K562 (cell line): ENCODE data around the gene ADD2. TPM values are rescaled to one million over a fixed set of nuclear protein-coding genes. Genes with fewer than 3 reads are reported as not detected.

Source experiments
- ATAC-seq: fragments of 200-7000 bp; cut with Tn5 transposase; 3 replicates; pipeline ENCODE4 v1.9.1; 2020; ENCODE audit warnings: moderate library complexity
- BruUV-seq: library from RNA; stranded (reverse); fragments of 400-500 nt; replicated peaks from 2 replicates; lab custom pipeline; 2021; lab: Mats Ljungman, UMichigan
- CTCF ChIA-PET: fragments of 300-600 bp; formaldehyde crosslinking; extraction: SDS; loops from one replicate; lab custom pipeline; 2021; ENCODE audit warnings: low intra/inter-chr PET ratio; lab: Yijun Ruan, JAX
- POLR2A ChIA-PET: fragments of 300-600, 350-650 bp; sonication (Branson Sonifier 250); formaldehyde crosslinking; extraction: SDS; loops from one replicate; lab custom pipeline; 2021; ENCODE audit warnings: antibody characterized with exemption, inconsistent platforms; lab: Yijun Ruan, JAX
- DNase-seq, 4 experiments: peaks; one replicate each; pipeline versions ENCODE4 v3.0.0 to v3.0.0-alpha.2; 2011 to 2018; ENCODE audit warnings: low spot score in 3 of 4, mixed read lengths in 3 of 4; ENCODE audit errors: extremely low read depth in 1 of 4
- FAIRE-seq: peaks from 2 replicates; lab custom pipeline; 2011; peaks lifted over from hg19 to GRCh38; lab: Jason Lieb, UNC
- H2AFZ ChIP-seq: 2 replicates; pipeline ENCODE4 v1.6.0; 2011; ENCODE audit warnings: low read depth, low read length, control low read depth, inconsistent platforms
- H3K27ac ChIP-seq: fragments of 200-600 bp; 3 replicates; pipeline ENCODE4 v1.8.0; 2011; ENCODE audit warnings: low read depth, mild to moderate bottlenecking, control low read depth, inconsistent platforms, low read length, moderate library complexity, mixed read lengths; ENCODE audit errors: extremely low read depth
- H3K27me3 ChIP-seq, 2 experiments: fragments of 300-600 bp in 1 of 2; 2 replicates in 1 of 2; 3 replicates in 1 of 2; pipeline versions ENCODE4 v1.6.0 to v1.8.0; 2011; ENCODE audit warnings: inconsistent platforms in 2 of 2, low read length in 2 of 2, mild to moderate bottlenecking in 1 of 2, mixed read lengths in 1 of 2, moderate library complexity in 1 of 2; ENCODE audit not compliant: control insufficient read depth in 2 of 2, insufficient read depth in 2 of 2
- H3K36me3 ChIP-seq: fragments of 300-600 bp; 3 replicates; pipeline ENCODE4 v1.8.0; 2011; ENCODE audit warnings: mild to moderate bottlenecking, low read length, inconsistent platforms; ENCODE audit not compliant: control insufficient read depth, insufficient read depth
- H3K4me1 ChIP-seq, 2 experiments: fragments of 200-600 bp in 1 of 2; replicated peaks in 1 of 2; 2 replicates in 1 of 2; 3 replicates in 1 of 2; pipeline versions ENCODE4 v1.5.1 to v1.8.0; 2011; ENCODE audit warnings: inconsistent platforms in 2 of 2, low read length in 2 of 2, mild to moderate bottlenecking in 1 of 2, mixed read lengths in 1 of 2, moderate library complexity in 1 of 2; ENCODE audit not compliant: control insufficient read depth in 2 of 2, insufficient read depth in 2 of 2
- H3K4me2 ChIP-seq: 2 replicates; pipeline ENCODE4 v1.6.1; 2011; ENCODE audit warnings: low read length, control low read depth, inconsistent platforms, mixed read lengths; ENCODE audit not compliant: insufficient read depth
- H3K4me3 ChIP-seq: fragments of 200-600 bp; sonication (generic), shearing (Covaris generic); 2 replicates; pipeline ENCODE4 v1.5.1; 2016; ENCODE audit warnings: control low read depth, inconsistent platforms
- H3K79me2 ChIP-seq: fragments of 200-600 bp; 3 replicates; pipeline ENCODE4 v1.8.0; 2011; ENCODE audit warnings: low read length, inconsistent platforms; ENCODE audit not compliant: control insufficient read depth, insufficient read depth
- H3K9ac ChIP-seq, 2 experiments: 2 replicates each; pipeline versions ENCODE4 v1.6.0 to v1.6.1; 2011; ENCODE audit warnings: low read depth in 2 of 2, low read length in 2 of 2, control low read depth in 1 of 2, inconsistent platforms in 1 of 2, mild to moderate bottlenecking in 1 of 2, mixed read lengths in 1 of 2; ENCODE audit not compliant: insufficient read depth in 1 of 2
- H3K9me1 ChIP-seq: one replicate; pipeline ENCODE4 v1.6.0; 2011; ENCODE audit warnings: inconsistent platforms, mild to moderate bottlenecking, low read length, moderate library complexity; ENCODE audit not compliant: control insufficient read depth, insufficient read depth
- H3K9me3 ChIP-seq: replicated peaks from 2 replicates; pipeline ENCODE4 v1.5.1; 2011; ENCODE audit warnings: low read depth, low read length, inconsistent platforms; ENCODE audit not compliant: control insufficient read depth, insufficient read depth
- H4K20me1 ChIP-seq: replicated peaks from 2 replicates; pipeline ENCODE4 v1.6.1; 2011; ENCODE audit warnings: low read length, inconsistent platforms, mixed read lengths; ENCODE audit not compliant: control insufficient read depth, insufficient read depth
- C11orf30 ChIP-seq: fragments of 450-650 bp; IDR thresholded peaks from 2 replicates; pipeline ENCODE4 v1.6.1; 2016; ENCODE audit warnings: low read depth, mild to moderate bottlenecking
- STAT5A ChIP-seq: IDR thresholded peaks from 2 replicates; pipeline ENCODE4 v1.6.1; 2012; ENCODE audit warnings: low read length, inconsistent platforms, borderline replicate concordance
- TCF7 ChIP-seq: sonication (generic); IDR thresholded peaks from 2 replicates; pipeline ENCODE4 v1.6.1; 2016; ENCODE audit warnings: antibody characterized with exemption, borderline replicate concordance
- ZNF282 ChIP-seq: sonication (generic); formaldehyde crosslinking; IDR thresholded peaks from 2 replicates; pipeline ENCODE4 v1.8.1; 2023; ENCODE audit warnings: missing genetic modification reagents
- ZNF316 ChIP-seq: fragments of 450-650 bp; IDR thresholded peaks from 2 replicates; pipeline ENCODE4 v1.6.1; 2016
- WGBS: fragments of 100-300 bp; shearing (Covaris generic); methylation state at CpG from one replicate; pipeline ENCODE4 v1.1.6; 2016; ENCODE audit warnings: low coverage, mixed read lengths; ENCODE audit not compliant: insufficient coverage; ENCODE audit errors: missing lambda C conversion rate; 5-methylcytosine and 5-hydroxymethylcytosine counted together
- in situ Hi-C: fragments of 300-500 bp; cut with MboI; formaldehyde crosslinking; loops from 4 replicates; pipeline ENCODE4 v1.15.0; 2018; ENCODE audit warnings: inconsistent platforms, mixed read lengths
- intact Hi-C: fragments of 100-400 bp; cut with micrococcal nuclease; formaldehyde crosslinking; loops from 2 replicates; pipeline ENCODE4 v1.14.2; 2022
- polyA plus RNA-seq, 8 experiments: library from polyadenylated mRNA; depleted of rRNA in 4 of 8; stranded (reverse) in 5 of 8; unstranded in 3 of 8; fragments of >200 nt; fragmentation: Nextera tagmentation in 2 of 8; fragmentation: Illumina TruSeq in 1 of 8; extraction: Ambion mirVana in 2 of 8; extraction: Trizol in 1 of 8; gene quantifications; 2 replicates each; pipeline versions ENCODE4 v1.2.1 to v1.2.3, GENCODE V29; 2011 to 2014; ENCODE audit warnings: inconsistent platforms in 1 of 8, missing spikeins in 1 of 8
- total RNA-seq, 7 experiments: library from RNA; depleted of rRNA in 6 of 7; stranded (reverse); fragments of >200 nt in 6 of 7; fragmentation: Illumina TruSeq in 2 of 7; extraction: Trizol in 2 of 7; gene quantifications; 2 replicates each; pipeline versions ENCODE4 v1.2.1 to v1.2.3, GENCODE V29; 2011 to 2021; ENCODE audit warnings: low replicate concordance in 1 of 7
- TF ChIP-seq, protein P1 (sequence below), 2 experiments: fragments of 450-650 bp; conservative IDR thresholded peaks; 2 replicates each; pipeline ENCODE4 v1.6.1; 2017; ENCODE audit warnings: mild to moderate bottlenecking in 2 of 2, moderate library complexity in 2 of 2
- TF ChIP-seq, protein P2 (sequence below): sonication (generic); formaldehyde crosslinking; IDR thresholded peaks from 2 replicates; pipeline ENCODE4 v1.5.0; 2020; ENCODE audit warnings: missing genetic modification reagents
- TF ChIP-seq, protein P3 (sequence below): fragments of 200-800 bp; sonication (Bioruptor generic); IDR thresholded peaks from 2 replicates; pipeline ENCODE4 v1.6.1; 2017; ENCODE audit warnings: missing genetic modification characterization, missing compliant biosample characterization
- TF ChIP-seq, protein P4 (sequence below): fragments of 450-650 bp; formaldehyde crosslinking; IDR thresholded peaks from 2 replicates; pipeline ENCODE4 v1.4.0; 2020; ENCODE audit warnings: mild to moderate bottlenecking, moderate library complexity

Gene ADD2
- total and polyA plus RNA-seq, 9 of the 15 experiments (the other 6 are each of a cell fraction or from before 2014, with no cell fraction given) = 3.5 to 63.0 (median 36.2) TPM

DNA sequence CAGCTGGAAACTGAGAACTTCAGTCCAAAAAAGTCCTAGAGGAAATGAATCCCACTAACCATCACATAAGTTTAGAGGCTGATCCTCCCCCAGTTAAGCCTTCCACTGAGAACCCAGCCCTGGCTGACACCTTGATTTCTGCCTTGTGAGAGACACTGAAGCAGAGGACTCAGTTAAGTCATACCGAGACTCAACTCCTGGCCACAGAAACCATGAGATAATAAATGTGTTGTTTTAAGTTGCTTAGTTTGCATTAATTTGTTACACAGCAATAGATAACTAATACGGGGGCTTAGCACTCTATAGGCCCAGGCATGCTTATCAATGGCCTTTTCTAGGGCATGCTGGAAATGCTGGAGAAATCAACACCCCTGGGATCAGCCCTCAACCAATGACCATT, 3.4 kb upstream of the ADD2 start:
- intact Hi-C loops (no loop called here), in situ Hi-C loops (no loop called here)
- Histone ChIP-seq H3K27ac (no peak overlapping the region), H3K4me2 (no peak overlapping the region), H3K4me1 (peaks cover 7 to 12% of the 10 kb centered on the region in 2 experiments; a peak in 4 of 5 replicates), H3K27me3 (no peaks in the 10 kb centered on the region; a peak in 1 of 5 replicates), H4K20me1 (no peaks in the 10 kb centered on the region), H3K9ac (no peak overlapping the region), H3K9me3 (no peaks in the 10 kb centered on the region), H3K36me3 (no peaks in the 10 kb centered on the region), H3K4me3 (no peak overlapping the region), H3K79me2 (peaks cover 5% of the 10 kb centered on the region; the same call in 1 of the 3 replicates), H2AFZ (no peak overlapping the region), H3K9me1 (no peaks in the 10 kb centered on the region)
- ATAC-seq = no peak
- BruUV-seq = no TSS peak
- WGBS = 46% methylated on average over 2 of the region's 2 CpGs
- FAIRE-seq = no peak
- TF ChIP-seq TCF7 (no peak), ZNF316 (peak; percentile 61), C11orf30 (peak; percentile 38; the same call in 1 of the 2 replicates)
- DNase-seq = no peak
- POLR2A ChIA-PET = no interaction called here
- CTCF ChIA-PET = no interaction called here

DNA sequence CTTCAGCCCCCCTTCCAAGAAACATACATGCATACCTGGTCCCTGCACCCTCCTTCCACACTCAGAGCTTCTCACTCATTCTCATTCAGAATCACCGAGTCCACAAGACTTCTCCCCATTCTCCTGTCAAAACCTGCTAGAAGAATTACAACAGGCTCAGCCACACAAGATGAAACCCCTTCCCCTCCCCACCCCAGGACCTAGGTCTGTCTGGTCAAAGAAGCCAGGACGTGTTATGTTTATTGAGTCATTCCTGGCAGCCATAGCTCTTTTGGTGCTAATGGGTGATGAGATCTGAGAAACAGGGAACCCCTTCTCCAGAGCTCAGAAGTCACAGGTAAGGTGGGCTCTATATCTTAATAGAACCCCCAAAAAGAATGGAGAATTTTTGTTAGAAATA, 1.4 kb upstream of the ADD2 start:
- CTCF ChIA-PET = no interaction called here
- in situ Hi-C loops (no loop called here), intact Hi-C loops (loop anchor here (5.0 kb wide), 2 partner anchors 62 to 467 kb away; partner anchors contain the start of gene FAM136A)
- no peak overlapping the region for H3K4me3 ChIP-seq
- no peaks in the 10 kb centered on the region for H4K20me1 ChIP-seq
- no peaks in the 10 kb centered on the region for H3K9me1 ChIP-seq
- H3K36me3 ChIP-seq = no peaks in the 10 kb centered on the region
- H3K4me2 ChIP-seq = no peak overlapping the region
- no TSS peak for BruUV-seq
- 65% methylated on average over 2 of the region's 2 CpGs for WGBS
- TF ChIP-seq ZNF282 (CRISPR knock-in tag) (no peak), STAT5A (no peak)
- TF ChIP-seq, protein P1, sequence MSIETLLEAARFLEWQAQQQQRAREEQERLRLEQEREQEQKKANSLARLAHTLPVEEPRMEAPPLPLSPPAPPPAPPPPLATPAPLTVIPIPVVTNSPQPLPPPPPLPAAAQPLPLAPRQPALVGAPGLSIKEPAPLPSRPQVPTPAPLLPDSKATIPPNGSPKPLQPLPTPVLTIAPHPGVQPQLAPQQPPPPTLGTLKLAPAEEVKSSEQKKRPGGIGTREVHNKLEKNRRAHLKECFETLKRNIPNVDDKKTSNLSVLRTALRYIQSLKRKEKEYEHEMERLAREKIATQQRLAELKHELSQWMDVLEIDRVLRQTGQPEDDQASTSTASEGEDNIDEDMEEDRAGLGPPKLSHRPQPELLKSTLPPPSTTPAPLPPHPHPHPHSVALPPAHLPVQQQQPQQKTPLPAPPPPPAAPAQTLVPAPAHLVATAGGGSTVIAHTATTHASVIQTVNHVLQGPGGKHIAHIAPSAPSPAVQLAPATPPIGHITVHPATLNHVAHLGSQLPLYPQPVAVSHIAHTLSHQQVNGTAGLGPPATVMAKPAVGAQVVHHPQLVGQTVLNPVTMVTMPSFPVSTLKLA (conservative IDR thresholded peaks at IDR 0.05) = no peak
- TF ChIP-seq, protein P2, sequence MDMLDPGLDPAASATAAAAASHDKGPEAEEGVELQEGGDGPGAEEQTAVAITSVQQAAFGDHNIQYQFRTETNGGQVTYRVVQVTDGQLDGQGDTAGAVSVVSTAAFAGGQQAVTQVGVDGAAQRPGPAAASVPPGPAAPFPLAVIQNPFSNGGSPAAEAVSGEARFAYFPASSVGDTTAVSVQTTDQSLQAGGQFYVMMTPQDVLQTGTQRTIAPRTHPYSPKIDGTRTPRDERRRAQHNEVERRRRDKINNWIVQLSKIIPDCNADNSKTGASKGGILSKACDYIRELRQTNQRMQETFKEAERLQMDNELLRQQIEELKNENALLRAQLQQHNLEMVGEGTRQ (CRISPR knock-in tag) = no peak
- TF ChIP-seq, protein P3, sequence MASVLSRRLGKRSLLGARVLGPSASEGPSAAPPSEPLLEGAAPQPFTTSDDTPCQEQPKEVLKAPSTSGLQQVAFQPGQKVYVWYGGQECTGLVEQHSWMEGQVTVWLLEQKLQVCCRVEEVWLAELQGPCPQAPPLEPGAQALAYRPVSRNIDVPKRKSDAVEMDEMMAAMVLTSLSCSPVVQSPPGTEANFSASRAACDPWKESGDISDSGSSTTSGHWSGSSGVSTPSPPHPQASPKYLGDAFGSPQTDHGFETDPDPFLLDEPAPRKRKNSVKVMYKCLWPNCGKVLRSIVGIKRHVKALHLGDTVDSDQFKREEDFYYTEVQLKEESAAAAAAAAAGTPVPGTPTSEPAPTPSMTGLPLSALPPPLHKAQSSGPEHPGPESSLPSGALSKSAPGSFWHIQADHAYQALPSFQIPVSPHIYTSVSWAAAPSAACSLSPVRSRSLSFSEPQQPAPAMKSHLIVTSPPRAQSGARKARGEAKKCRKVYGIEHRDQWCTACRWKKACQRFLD (CRISPR knock-in tag) = no peak
- TF ChIP-seq, protein P4, sequence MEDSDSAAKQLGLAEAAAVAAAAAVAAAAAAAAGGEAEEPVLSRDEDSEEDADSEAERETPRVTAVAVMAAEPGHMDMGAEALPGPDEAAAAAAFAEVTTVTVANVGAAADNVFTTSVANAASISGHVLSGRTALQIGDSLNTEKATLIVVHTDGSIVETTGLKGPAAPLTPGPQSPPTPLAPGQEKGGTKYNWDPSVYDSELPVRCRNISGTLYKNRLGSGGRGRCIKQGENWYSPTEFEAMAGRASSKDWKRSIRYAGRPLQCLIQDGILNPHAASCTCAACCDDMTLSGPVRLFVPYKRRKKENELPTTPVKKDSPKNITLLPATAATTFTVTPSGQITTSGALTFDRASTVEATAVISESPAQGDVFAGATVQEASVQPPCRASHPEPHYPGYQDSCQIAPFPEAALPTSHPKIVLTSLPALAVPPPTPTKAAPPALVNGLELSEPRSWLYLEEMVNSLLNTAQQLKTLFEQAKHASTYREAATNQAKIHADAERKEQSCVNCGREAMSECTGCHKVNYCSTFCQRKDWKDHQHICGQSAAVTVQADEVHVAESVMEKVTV (CRISPR knock-in tag) = no peak
- DNase-seq = no peak
- POLR2A ChIA-PET = interaction anchor here (0.5 to 2.3 kb wide), 4 partner anchors 9 to 419 kb away, joined by 3 to 6 read pairs (median 4); no protein-coding TSS in a partner anchor
- peaks cover 11% of the 10 kb centered on the region for H3K79me2 ChIP-seq
- H3K27me3 ChIP-seq = no peaks in the 10 kb centered on the region; a peak in 1 of 5 replicates
- no peak for FAIRE-seq
- H3K27ac ChIP-seq = no peak overlapping the region
- no peak for ATAC-seq
- no peak overlapping the region; a peak in 1 of 4 replicates for H3K9ac ChIP-seq
- no peaks in the 10 kb centered on the region for H3K9me3 ChIP-seq
- H2AFZ ChIP-seq = no peak overlapping the region
- H3K4me1 ChIP-seq = peaks cover 2 to 12% of the 10 kb centered on the region in 2 experiments; a peak in 4 of 5 replicates
